GM12892 (cell line): ENCODE results near the gene MYH9.
A peak's percentile ranks its signal among the peaks of the same experiment; 100 is the strongest.

Source experiments
- DNase-seq: peaks from one replicate; pipeline ENCODE4 v3.0.0; 2011; ENCODE audit not compliant: insufficient read length
- FAIRE-seq: peaks from 2 replicates; lab custom pipeline; 2011; peaks lifted over from hg19 to GRCh38; lab: Jason Lieb, UNC
- POLR2A ChIP-seq: IDR thresholded peaks from 2 replicates; pipeline ENCODE4 v1.6.1; 2011; ENCODE audit warnings: low read depth, low read length, control low read depth
- POLR2AphosphoS5 ChIP-seq: IDR thresholded peaks from 2 replicates; pipeline ENCODE4 v1.6.1; 2011; ENCODE audit warnings: low read depth, low read length, control low read depth
- TAF1 ChIP-seq: IDR thresholded peaks from 2 replicates; pipeline ENCODE4 v1.6.1; 2011; ENCODE audit warnings: low read depth, mild to moderate bottlenecking, control low read depth, low read length, borderline replicate concordance

The MYH9 gene

GRCh38 chr22:36360011-36360410 lies 27.8 kb downstream of the MYH9 start:
- FAIRE-seq = no peak
- TF ChIP-seq POLR2A = no peak
- no peak for TF ChIP-seq POLR2AphosphoS5
- no peak for TF ChIP-seq TAF1
- DNase-seq = no peak

GRCh38 chr22:36359470-36359996 lies 28.2 kb downstream of the MYH9 start:
- TF ChIP-seq TAF1 (no peak), POLR2AphosphoS5 (no peak), POLR2A (no peak)
- FAIRE-seq (no peak), DNase-seq (no peak)

- peak; percentile 57 for DNase-seq
- peak; percentile 78 for FAIRE-seq
- TF ChIP-seq TAF1 (no peak), POLR2AphosphoS5 (no peak), POLR2A (no peak)
These were observed 29.0 kb downstream of the MYH9 start for GRCh38 chr22:36358533-36359469.

- TF ChIP-seq POLR2AphosphoS5 (peak; percentile 7; the same call in 1 of the 2 replicates), TAF1 (no peak), POLR2A (no peak)
- DNase-seq (no peak), FAIRE-seq (peak; percentile 75)
These were observed 30.8 kb downstream of the MYH9 start for GRCh38 chr22:36356708-36357624.

- DNase-seq = no peak
- no peak for FAIRE-seq
- TF ChIP-seq TAF1 = no peak
- TF ChIP-seq POLR2AphosphoS5 = no peak
- TF ChIP-seq POLR2A = no peak
These were observed 31.9 kb downstream of the MYH9 start for GRCh38 chr22:36355894-36356293.

GRCh38 chr22:36355362-36355761 lies 32.4 kb downstream of the MYH9 start:
- TF ChIP-seq POLR2AphosphoS5 = no peak
- TF ChIP-seq POLR2A = no peak
- TF ChIP-seq TAF1 = no peak
- DNase-seq = no peak
- FAIRE-seq = no peak

GRCh38 chr22:36352803-36353507 lies 34.8 kb downstream of the MYH9 start:
- DNase-seq (no peak), FAIRE-seq (no peak)
- TF ChIP-seq TAF1 (no peak), POLR2A (peak; percentile 32; the same call in 1 of the 2 replicates)

GRCh38 chr22:36351921-36352802 lies 35.6 kb downstream of the MYH9 start:
- TF ChIP-seq POLR2A = no peak
- TF ChIP-seq POLR2AphosphoS5 = no peak
- no peak for TF ChIP-seq TAF1
- FAIRE-seq (no peak), DNase-seq (no peak)

- TF ChIP-seq POLR2A = no peak
- no peak for TF ChIP-seq POLR2AphosphoS5
- no peak for TF ChIP-seq TAF1
- no peak for DNase-seq
- FAIRE-seq = no peak
These were observed 36.8 kb downstream of the MYH9 start for GRCh38 chr22:36350751-36351594.
